ENCODE results near the gene ZNF668. TPM values are rescaled to one million over a fixed set of nuclear protein-coding genes. Genes with fewer than 3 reads are reported as not detected.

Gene ZNF668
- total and polyA plus RNA-seq, 2 of the 13 experiments (the other 11 are each of a cell fraction or from before 2014, with no cell fraction given), result 3.8 to 9.8 TPM

- TF ChIP-seq HCFC1 (IDR thresholded peaks at IDR 0.05; ENCODE audit: low read depth, low read length), result no peak
- no peak for TF ChIP-seq ZNF44 (CRISPR knock-in tag; IDR thresholded peaks at IDR 0.05)
- TF ChIP-seq PAX8 (CRISPR knock-in tag; IDR thresholded peaks at IDR 0.05; ENCODE audit: borderline replicate concordance), result no peak
- TF ChIP-seq ZSCAN25 (CRISPR knock-in tag; IDR thresholded peaks at IDR 0.05), result 0 out of 2 replicates have a peak, but pooled peaks have one; percentile 38
- TF ChIP-seq ETV6 (CRISPR knock-in tag; conservative IDR thresholded peaks at IDR 0.05), result no peak; the same call in 1 of the 2 replicates
- TF ChIP-seq ZNF891 (CRISPR knock-in tag; IDR thresholded peaks at IDR 0.05), result 0 out of 2 replicates have a peak, but pooled peaks have one; percentile 42
- no peak for TF ChIP-seq FOXJ3 (CRISPR knock-in tag; IDR thresholded peaks at IDR 0.05; ENCODE audit: borderline replicate concordance)
- TF ChIP-seq ZNF274 (CRISPR knock-in tag; IDR thresholded peaks at IDR 0.05), result no peak
- TF ChIP-seq IRF2 (CRISPR knock-in tag; IDR thresholded peaks at IDR 0.05), result no peak
- no peak for TF ChIP-seq FOXA1 (IDR thresholded peaks at IDR 0.05)
- no peak for TF ChIP-seq FOXA1 (CRISPR knock-in tag; IDR thresholded peaks at IDR 0.05)
- TF ChIP-seq ZFYVE20 (CRISPR knock-in tag; IDR thresholded peaks at IDR 0.05; ENCODE audit: borderline replicate concordance, low read depth), result no peak
- 0 out of 2 replicates have a peak, but pooled peaks have one; percentile 33 for TF ChIP-seq RXRA (CRISPR knock-in tag; IDR thresholded peaks at IDR 0.05)
- TF ChIP-seq NONO (IDR thresholded peaks at IDR 0.05), result no peak
- no peak for TF ChIP-seq NONO (CRISPR knock-in tag; conservative IDR thresholded peaks at IDR 0.05)
- no peak for TF ChIP-seq MBD4 (IDR thresholded peaks at IDR 0.05; ENCODE audit: borderline replicate concordance, low read length)
- TF ChIP-seq NAIF1 (CRISPR knock-in tag; IDR thresholded peaks at IDR 0.05; ENCODE audit: borderline replicate concordance), result no peak
- peak; percentile 64 for TF ChIP-seq TEAD3 (CRISPR knock-in tag; optimal IDR thresholded peaks at IDR 0.05; ENCODE audit: borderline replicate concordance)
- TF ChIP-seq KLF6 (CRISPR knock-in tag; IDR thresholded peaks at IDR 0.05), result no peak
- no peak for TF ChIP-seq ZNF224 (CRISPR knock-in tag; IDR thresholded peaks at IDR 0.05)
- no peak for TF ChIP-seq ZNF510 (CRISPR knock-in tag; IDR thresholded peaks at IDR 0.05; ENCODE audit: low read depth)
- TF ChIP-seq ZFP1 (CRISPR knock-in tag; IDR thresholded peaks at IDR 0.05), result 0 out of 2 replicates have a peak, but pooled peaks have one; percentile 59
- peak; percentile 24; the same call in 1 of the 2 replicates for TF ChIP-seq NCOA2 (CRISPR knock-in tag; IDR thresholded peaks at IDR 0.05)
- peak; percentile 34; the same call in 1 of the 2 replicates for TF ChIP-seq SALL1 (CRISPR knock-in tag; IDR thresholded peaks at IDR 0.05)
- TF ChIP-seq ZC3H4 (CRISPR knock-in tag; IDR thresholded peaks at IDR 0.05; ENCODE audit: borderline replicate concordance), result no peak
- TF ChIP-seq, protein P1, sequence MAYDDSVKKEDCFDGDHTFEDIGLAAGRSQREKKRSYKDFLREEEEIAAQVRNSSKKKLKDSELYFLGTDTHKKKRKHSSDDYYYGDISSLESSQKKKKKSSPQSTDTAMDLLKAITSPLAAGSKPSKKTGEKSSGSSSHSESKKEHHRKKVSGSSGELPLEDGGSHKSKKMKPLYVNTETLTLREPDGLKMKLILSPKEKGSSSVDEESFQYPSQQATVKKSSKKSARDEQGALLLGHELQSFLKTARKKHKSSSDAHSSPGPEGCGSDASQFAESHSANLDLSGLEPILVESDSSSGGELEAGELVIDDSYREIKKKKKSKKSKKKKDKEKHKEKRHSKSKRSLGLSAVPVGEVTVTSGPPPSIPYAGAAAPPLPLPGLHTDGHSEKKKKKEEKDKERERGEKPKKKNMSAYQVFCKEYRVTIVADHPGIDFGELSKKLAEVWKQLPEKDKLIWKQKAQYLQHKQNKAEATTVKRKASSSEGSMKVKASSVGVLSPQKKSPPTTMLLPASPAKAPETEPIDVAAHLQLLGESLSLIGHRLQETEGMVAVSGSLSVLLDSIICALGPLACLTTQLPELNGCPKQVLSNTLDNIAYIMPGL (CRISPR knock-in tag; IDR thresholded peaks at IDR 0.05; ENCODE audit: borderline replicate concordance in 1 of 2, low read depth in 1 of 2), result peak; percentile 52 to 68; a peak in 2 of 4 replicates
- TF ChIP-seq HOMEZ (CRISPR knock-in tag; IDR thresholded peaks at IDR 0.05; ENCODE audit: low read depth), result no peak
- TF ChIP-seq NFIC (IDR thresholded peaks at IDR 0.05; ENCODE audit: low read length), result no peak
- TF ChIP-seq MXI1 (IDR thresholded peaks at IDR 0.05; ENCODE audit: borderline replicate concordance, low read depth, low read length), result no peak
- TF ChIP-seq SPEN (CRISPR knock-in tag; IDR thresholded peaks at IDR 0.05; ENCODE audit: low read depth), result peak; percentile 20; the same call in 1 of the 2 replicates
- TF ChIP-seq MAX (IDR thresholded peaks at IDR 0.05), result no peak
- TF ChIP-seq KLF15 (CRISPR knock-in tag; IDR thresholded peaks at IDR 0.05; ENCODE audit: borderline replicate concordance), result no peak
These were observed 58.0 kb downstream of the ZNF668 start (continued) for GRCh38 chr16:31016018-31016417.

All from HepG2 (cell line).